Lung (tissue), 12 donors: ENCODE measurements around the gene SS18L1. TPM values are rescaled to one million over a fixed set of nuclear protein-coding genes. Genes with fewer than 3 reads are reported as not detected.

Experiments used
- ATAC-seq: fragments of 200-7000 bp; cut with Tn5 transposase; one replicate; pipeline ENCODE4 v1.9.1; 2020; ENCODE audit warnings: moderate number of reproducible peaks; ENCODE audit not compliant: insufficient read depth, low FRiP score
- DNase-seq, 3 donors: peaks; one replicate each; pipeline ENCODE4 v3.0.0-alpha.2; 2013 to 2017
- H3K27ac ChIP-seq, 2 donors: one replicate each; pipeline ENCODE4 v1.5.1; 2013; ENCODE audit warnings: mild to moderate bottlenecking in 2 of 2, moderate library complexity in 2 of 2, control low read depth in 1 of 2, inconsistent platforms in 1 of 2, low read depth in 1 of 2, low read length in 1 of 2
- H3K27me3 ChIP-seq, 3 donors: one replicate each; pipeline ENCODE4 v1.5.1; 2013; ENCODE audit warnings: low read length in 2 of 3; ENCODE audit not compliant: control insufficient read depth in 3 of 3, insufficient read depth in 3 of 3
- H3K36me3 ChIP-seq, 4 donors: one replicate each; pipeline ENCODE4 v1.5.1; 2013; ENCODE audit warnings: low read length in 4 of 4, mild to moderate bottlenecking in 1 of 4, moderate library complexity in 1 of 4; ENCODE audit not compliant: control insufficient read depth in 4 of 4, insufficient read depth in 4 of 4
- H3K4me1 ChIP-seq, 5 donors: one replicate each; pipeline ENCODE4 v1.5.1; 2013; ENCODE audit warnings: low read length in 5 of 5, mild to moderate bottlenecking in 2 of 5, moderate library complexity in 1 of 5; ENCODE audit not compliant: control insufficient read depth in 5 of 5, insufficient read depth in 5 of 5
- H3K4me3 ChIP-seq: one replicate; pipeline ENCODE4 v1.5.1; 2013; ENCODE audit warnings: mild to moderate bottlenecking, control low read depth, moderate library complexity
- H3K9ac ChIP-seq, 2 donors: one replicate each; pipeline ENCODE4 v1.5.1; 2013; ENCODE audit warnings: low read length in 2 of 2, control low read depth in 1 of 2; ENCODE audit not compliant: insufficient read depth in 1 of 2
- H3K9me3 ChIP-seq, 4 donors: one replicate each; pipeline ENCODE4 v1.5.1; 2013; ENCODE audit warnings: low read length in 3 of 4, mild to moderate bottlenecking in 1 of 4, moderate library complexity in 1 of 4; ENCODE audit not compliant: control insufficient read depth in 4 of 4, insufficient read depth in 3 of 4
- CTCF ChIP-seq: IDR thresholded peaks from 2 replicates; pipeline ENCODE4 v1.5.1; 2012; ENCODE audit warnings: mild to moderate bottlenecking; ENCODE audit errors: control extremely low read depth, extremely low read depth
- WGBS, 2 donors: extraction: QIAGEN DNeasy Blood & Tissue Kit; methylation state at CpG; one replicate each; pipeline ENCODE4 v1.1.7; 2013; 5-methylcytosine and 5-hydroxymethylcytosine counted together
- polyA plus RNA-seq, 2 donors: library from polyadenylated mRNA; stranded (reverse); fragments of 200-250 nt; gene quantifications; one replicate each; pipeline ENCODE4 v1.2.1, GENCODE V29; 2013
- total RNA-seq, 2 donors: library from RNA; depleted of rRNA in 1 of 2; stranded (reverse); fragments of >200 nt in 1 of 2; gene quantifications; one replicate each; pipeline ENCODE4 v1.2.1, GENCODE V29; 2014 to 2021
- donor health status: control.
- donor health status: control.
- donor health status: Bipolar disorder and iron deficiency.
- donor health status: healthy.
- donor health status: DM: yes; HTN: yes; CAD: no.

The SS18L1 gene
- total and polyA plus RNA-seq, 4 donors: 7.2 to 24.1 (median 14.9) TPM

GRCh38 chr20:62138204-62138543, 5.4 kb upstream of the SS18L1 start:
- H3K36me3 ChIP-seq: peaks cover 38 to 58% (median 45%) of the 10 kb centered on the region in 4 donors
- H3K4me3 ChIP-seq: no peak overlapping the region
- H3K27ac ChIP-seq: no peak overlapping the region
- no peak for TF ChIP-seq CTCF
- no peaks in the 10 kb centered on the region for H3K27me3 ChIP-seq
- no peaks in the 10 kb centered on the region for H3K9me3 ChIP-seq
- H3K4me1 ChIP-seq: peaks cover 0 to 13% (median 8%) of the 10 kb centered on the region in 5 donors
- no peak overlapping the region for H3K9ac ChIP-seq
- 90 to 98% methylated on average over 11 of the region's 11 CpGs for WGBS, 2 donors
- ATAC-seq: no peak
- DNase-seq: no peak

GRCh38 chr20:62138912-62139311, 4.7 kb upstream of the SS18L1 start:
- H3K9me3 ChIP-seq: no peaks in the 10 kb centered on the region
- H3K27ac ChIP-seq: no peak overlapping the region
- peaks cover 35 to 52% (median 42%) of the 10 kb centered on the region in 4 donors for H3K36me3 ChIP-seq
- H3K27me3 ChIP-seq: no peaks in the 10 kb centered on the region
- TF ChIP-seq CTCF: no peak
- WGBS, 2 donors: 95 to 96% methylated on average over 10 of the region's 10 CpGs
- no peak for DNase-seq
- no peak overlapping the region for H3K9ac ChIP-seq
- no peak for ATAC-seq
- no peak overlapping the region for H3K4me3 ChIP-seq
- peaks cover 0 to 13% (median 8%) of the 10 kb centered on the region in 5 donors for H3K4me1 ChIP-seq

- Histone ChIP-seq H3K4me1 (peaks cover 1 to 16% (median 11%) of the 10 kb centered on the region in 5 donors), H3K36me3 (peaks cover 34 to 49% (median 41%) of the 10 kb centered on the region in 4 donors)
- DNase-seq: no peak
Measured at GRCh38 chr20:62139636-62140035, 3.9 kb upstream of the SS18L1 start.

More at GRCh38 chr20:62139636-62140035, 3.9 kb upstream of the SS18L1 start:
- 93 to 94% methylated on average over 13 of the region's 13 CpGs for WGBS, 2 donors
- Histone ChIP-seq H3K27ac (no peak overlapping the region), H3K9ac (no peak overlapping the region), H3K9me3 (no peaks in the 10 kb centered on the region), H3K4me3 (no peak overlapping the region), H3K27me3 (no peaks in the 10 kb centered on the region)
- no peak for TF ChIP-seq CTCF
- ATAC-seq: no peak
